HPDE6-E6E7 (cell line): Measurements from ENCODE around the gene LIPH.
"Not testable (repeated sequence)": the region's sequence is repeated elsewhere in the genome, so short reads cannot be mapped to it uniquely, and the experiment has no call there.

Source experiments
- DNase-seq: peaks from one replicate; pipeline ENCODE4 v3.0.0; 2011; ENCODE audit warnings: missing footprints; ENCODE audit errors: extremely low spot score

Gene LIPH

DNA sequence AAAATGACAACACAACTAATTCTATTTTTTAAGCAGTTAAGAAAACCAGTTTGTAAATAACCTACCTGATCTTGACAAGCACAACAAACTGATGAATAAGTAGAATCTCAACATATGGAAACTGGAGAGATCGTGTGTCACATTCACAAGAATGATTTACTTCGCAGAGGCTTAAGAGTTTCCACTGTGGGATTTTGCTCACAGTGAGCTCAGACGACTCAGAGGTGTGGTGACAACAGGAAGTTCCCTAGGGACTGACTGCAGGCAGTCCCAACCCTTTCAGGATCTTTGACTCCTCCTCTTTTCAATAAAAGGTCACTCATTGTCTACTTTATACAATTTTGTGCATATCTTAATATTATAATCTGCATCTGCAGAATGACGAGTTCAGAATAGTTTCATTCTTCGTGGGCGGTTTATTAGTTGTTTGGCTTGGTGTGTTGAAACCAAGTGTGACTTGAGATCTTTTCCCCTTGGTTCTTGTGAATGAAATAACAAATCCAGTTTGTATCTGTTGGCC, at the start of gene LIPH:
TSS of gene LIPH (minus strand) at position 231 of the 520 bp plus-strand sequence. CDS start at position 114, 117 bp downstream.
- no peak for DNase-seq

GRCh38 chr3:185595526-185595925, 43.1 kb upstream of the LIPH start:
- DNase-seq = no peak

- DNase-seq = no peak
These were observed 41.7 kb upstream of the LIPH start for GRCh38 chr3:185594073-185594472.

GRCh38 chr3:185586686-185587039, 34.3 kb upstream of the LIPH start:
- no peak for DNase-seq

- DNase-seq = peak; percentile 96
These were observed 33.7 kb upstream of the LIPH start, which contains the start of gene SENP2 for GRCh38 chr3:185585859-185586685. Gene SENP2, plus strand, starts transcription at chr3:185586295. Its CDS starts 119 bp downstream, at chr3:185586414.

GRCh38 chr3:185585518-185585858, 33.1 kb upstream of the LIPH start:
- no peak for DNase-seq

DNA sequence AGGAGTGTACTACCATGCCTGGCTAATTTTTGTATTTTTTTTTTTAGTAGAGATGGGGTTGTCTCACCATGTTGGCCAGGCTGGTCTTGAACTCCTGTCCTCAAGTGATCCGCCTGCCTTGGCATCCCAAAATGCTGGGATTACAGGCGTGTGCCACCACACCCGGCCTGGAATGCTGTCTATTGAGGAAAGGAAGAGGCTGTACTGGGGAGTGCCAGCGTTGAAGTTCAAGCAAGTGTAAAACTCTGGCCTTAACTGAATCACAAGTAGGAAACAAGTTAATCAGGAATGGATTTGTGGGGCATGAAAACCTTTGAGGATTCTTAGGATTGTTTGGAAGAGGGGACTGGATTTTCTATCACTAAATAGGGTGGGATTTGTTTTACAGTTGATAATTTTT, 32.3 kb upstream of the LIPH start:
- DNase-seq = no peak

DNA sequence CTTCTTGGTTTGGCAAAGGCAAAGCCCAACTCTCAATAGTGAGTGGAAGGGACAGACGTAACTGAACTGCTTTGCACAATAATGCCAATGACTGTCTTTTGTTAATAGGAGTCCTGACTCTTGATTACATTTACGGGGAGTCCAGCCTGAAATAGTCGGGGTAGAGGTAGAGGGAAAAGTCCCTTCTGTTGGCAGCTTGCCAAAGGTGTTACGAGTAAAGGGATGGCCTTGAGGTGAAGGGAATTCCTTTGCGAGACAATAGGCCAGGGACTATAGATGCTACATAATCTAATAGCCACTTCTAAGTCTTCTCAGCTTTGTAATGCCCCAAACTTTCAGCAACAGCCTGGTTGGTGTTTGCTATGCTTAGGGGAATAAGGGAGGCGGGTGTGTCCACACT, 31.5 kb upstream of the LIPH start:
- no peak for DNase-seq

DNA sequence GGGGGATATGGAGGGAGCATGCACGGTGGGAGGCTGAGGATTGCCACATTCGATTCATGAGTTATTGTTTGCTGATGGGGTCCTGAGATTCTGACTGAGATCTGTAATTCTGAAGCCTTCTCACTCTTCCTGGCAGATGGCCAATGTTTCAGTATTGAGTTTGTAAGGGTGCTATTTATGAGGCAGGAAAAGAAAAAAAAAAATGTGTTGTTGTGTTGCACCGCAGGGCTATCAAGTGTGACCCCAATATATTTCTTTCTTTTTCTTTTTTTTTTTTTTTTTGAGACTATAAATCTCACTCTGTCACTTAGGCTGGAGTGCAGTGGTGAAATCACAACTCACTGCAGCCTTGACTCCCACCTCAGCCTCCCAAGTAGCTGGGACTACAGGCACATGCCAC, 30.5 kb upstream of the LIPH start:
- DNase-seq = no peak

DNA sequence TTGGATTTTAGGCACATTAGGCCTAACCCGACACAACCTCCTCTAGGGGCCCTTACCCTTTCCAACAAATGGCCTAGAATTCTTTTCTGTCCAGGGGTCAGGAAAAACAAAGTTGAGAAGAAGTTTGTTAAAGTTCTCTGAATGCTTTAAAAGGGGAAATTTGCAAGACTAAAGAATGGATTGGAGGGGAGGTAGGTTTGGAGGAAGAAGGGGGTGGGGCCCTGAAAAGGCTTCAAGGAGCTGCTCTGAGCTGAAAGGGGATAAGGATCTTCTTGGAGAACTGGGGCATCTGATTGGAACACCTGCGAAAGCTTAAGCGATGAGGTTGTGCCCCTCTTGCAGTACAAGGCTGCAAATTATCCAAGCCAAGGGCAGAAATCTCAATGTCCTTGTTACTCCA, 29.8 kb upstream of the LIPH start:
- DNase-seq = no peak

- not testable (repeated sequence) for DNase-seq
These were observed 22.9 kb upstream of the LIPH start for GRCh38 chr3:185575108-185575869.

DNA sequence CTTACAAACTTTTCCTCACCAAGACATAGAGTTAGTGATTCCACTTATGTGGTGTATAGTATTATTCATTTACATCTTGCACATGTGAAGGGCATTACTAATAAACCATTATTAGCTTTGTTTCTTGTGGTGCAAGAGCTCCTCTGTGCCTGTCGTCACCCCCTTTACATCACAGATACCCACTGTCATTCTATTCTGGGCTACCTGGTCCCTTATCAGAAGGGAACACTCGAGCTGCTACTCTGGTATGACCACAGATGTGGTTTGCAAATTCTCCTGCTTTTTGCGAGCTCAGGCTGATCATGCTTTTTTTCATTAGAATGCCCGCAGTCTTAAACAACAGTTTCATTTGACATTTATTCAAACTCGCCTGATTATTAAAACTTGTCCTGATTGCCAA, 19.8 kb upstream of the LIPH start:
- DNase-seq = no peak

DNA sequence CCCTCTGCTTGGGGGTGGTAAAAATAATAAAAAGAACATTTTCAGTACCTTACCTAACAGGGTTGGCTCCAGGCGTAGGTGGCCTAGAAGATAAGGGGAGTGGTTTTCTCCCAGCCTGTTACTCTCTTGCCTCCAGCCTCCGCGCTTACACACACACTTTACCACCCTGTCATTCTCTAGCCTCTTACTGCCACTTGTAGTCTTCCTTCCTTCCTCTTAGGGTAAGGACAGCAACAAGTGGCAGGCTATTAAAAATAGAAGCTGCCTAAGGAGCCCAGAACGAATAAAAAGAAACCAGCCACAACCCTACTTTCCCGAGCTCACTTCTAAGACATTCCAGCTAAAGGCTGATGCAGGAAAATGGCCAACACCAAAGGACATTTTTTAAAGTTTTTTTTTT, 9.6 kb upstream of the LIPH start:
- DNase-seq = no peak

DNA sequence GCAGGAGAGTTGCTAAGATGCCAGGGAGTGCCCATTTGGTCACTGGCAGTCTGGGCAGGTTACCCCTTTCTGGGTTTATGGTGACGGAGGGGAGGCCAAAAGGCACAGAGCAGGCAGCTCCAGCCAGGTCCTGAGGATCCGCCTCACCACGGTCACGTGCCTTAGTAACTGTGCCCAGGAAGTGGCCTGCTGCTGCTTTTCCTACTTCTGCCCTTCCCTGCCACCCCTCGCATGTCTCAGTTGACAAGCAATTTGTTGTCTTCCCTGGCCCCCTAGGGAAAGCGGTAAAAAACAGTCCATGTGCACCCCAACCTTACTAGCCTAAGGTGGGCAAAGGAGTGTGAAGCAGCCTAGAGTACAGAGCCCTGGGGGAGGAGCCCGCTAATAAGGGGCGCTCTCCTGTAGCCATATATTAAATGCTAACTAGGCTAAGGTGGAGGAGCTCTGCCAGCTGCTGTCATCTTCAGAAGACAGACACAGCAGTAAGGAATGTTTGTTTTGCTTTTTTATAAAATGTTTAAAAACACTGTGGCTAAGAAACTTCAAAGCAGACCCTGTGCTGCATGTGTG, 9.1 kb upstream of the LIPH start:
- no peak for DNase-seq

DNA sequence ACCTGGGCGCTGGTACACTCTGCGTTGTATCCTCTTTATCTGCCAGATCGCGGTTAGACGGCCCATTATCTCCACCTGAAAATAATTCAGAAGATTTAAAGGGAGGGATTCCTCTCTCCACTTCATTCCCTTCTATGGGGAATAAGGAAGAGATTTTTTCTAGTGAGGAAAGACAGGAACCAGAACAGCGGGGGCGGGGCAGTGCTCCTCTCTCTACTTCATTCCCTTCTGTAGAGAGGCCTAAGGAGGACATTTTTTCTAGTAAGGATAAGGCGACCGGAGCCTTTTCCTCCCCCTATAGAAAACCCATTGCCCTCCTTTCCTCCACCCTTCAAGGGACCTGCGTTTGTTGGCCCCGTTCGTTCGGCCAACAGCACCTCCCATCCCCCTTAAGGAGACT, 8.3 kb upstream of the LIPH start:
- DNase-seq = no peak

- no peak for DNase-seq
These were observed 7.3 kb upstream of the LIPH start for GRCh38 chr3:185559706-185560090.

DNA sequence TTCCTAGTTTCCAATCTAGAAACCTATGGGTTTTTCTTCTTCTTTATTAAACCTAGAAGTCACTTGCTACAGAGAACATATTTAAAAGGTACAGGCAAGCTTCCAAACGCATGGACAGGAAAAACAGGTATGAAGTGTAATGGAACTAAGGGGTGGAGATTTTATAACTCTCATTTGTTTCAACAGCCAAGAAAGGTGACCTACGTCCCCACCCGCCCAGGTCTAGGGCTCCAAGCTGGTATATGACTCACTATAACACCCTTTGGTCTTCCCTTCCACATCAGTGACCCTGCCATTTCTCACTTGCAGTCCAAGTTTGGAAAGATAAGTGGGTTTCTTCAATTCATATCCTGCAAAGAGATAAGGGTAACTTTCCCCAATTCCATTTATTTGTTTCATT, 6.0 kb upstream of the LIPH start:
- peak; percentile 66 for DNase-seq

GRCh38 chr3:185556640-185557039, 4.3 kb upstream of the LIPH start:
- DNase-seq = not testable (repeated sequence)

DNA sequence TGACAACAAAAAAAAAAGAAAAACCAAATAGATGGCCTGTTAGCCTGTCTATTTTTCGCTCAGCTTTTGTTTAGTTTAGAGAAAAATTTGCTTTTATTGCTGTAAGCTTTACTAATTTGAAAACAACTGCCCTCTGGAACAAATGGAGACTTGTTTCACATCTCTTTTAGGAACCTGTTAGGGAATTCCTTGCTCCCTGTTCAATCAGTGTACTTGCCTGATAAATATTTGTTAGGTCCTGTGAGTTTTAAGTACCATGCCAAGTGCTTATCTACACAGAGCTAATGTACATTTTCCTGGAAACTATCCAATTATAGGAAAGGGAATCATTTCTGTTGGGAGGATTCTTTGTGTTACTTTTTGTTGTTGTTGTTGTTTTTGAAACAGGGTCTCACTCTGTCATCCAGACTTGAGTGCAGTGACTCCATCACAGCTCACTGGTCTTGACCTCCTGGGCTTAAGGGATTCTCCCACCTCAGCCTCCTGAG, 3.5 kb upstream of the LIPH start:
- DNase-seq = no peak

- no peak for DNase-seq
These were observed 2.7 kb upstream of the LIPH start for GRCh38 chr3:185555101-185555501.

DNA sequence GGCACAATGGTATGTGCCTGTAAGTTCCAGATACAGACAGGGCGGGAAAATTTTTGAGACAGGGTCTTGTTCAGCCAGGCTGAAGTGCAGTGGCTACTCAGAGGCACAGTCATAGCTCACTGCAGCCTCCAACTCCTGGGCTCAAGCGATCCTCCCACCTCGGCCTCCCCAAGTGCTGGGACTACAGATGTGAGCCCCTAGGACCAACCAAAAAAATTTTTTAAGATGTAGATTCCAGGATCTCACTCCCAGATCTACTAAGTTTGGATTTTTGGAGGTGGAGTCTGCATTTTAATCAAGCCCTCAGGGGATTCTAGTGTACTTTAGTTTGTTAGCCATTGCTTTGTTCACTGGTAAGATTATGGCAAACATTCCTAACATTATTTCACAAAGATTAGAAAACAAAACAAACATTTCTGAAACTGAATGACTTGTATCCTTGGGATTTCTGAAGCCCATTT, 2.7 kb downstream of the LIPH start:
- no peak for DNase-seq

DNA sequence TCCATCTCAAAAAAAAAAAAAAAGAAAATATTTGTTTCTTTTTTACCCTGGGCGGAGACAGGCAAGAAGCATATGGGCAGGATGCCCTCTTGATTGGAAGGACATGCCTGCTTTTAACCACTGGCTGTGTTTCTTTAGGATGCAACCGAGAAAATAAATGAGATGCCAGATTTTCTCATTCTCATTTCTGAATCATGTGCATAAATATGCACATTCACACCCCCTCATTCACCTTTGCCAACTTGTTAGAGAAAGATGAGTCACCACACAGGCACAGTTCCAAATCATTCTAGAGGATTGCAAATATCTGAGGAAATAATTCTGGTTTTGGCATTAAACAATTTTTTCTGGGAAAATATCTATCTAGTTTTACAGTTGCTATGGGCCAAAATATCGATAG, 3.3 kb downstream of the LIPH start:
- peak; percentile 84 for DNase-seq
